Astrocyte (in vitro differentiated cells and primary cell): Measurements from ENCODE around the gene BNIPL. TPM values are rescaled to one million over a fixed set of nuclear protein-coding genes. Genes with fewer than 3 reads are reported as not detected.

Source experiments
- DNase-seq: peaks from one replicate; pipeline ENCODE4 v3.0.0-alpha.2; 2010; ENCODE audit warnings: low read depth
- FAIRE-seq: peaks from 2 replicates; lab custom pipeline; 2011; peaks lifted over from hg19 to GRCh38; lab: Jason Lieb, UNC
- H2AFZ ChIP-seq: 2 replicates; pipeline ENCODE4 v1.6.0; 2012; ENCODE audit warnings: low read depth, low read length, inconsistent platforms
- H3K27ac ChIP-seq: 2 replicates; pipeline ENCODE4 v1.5.1; 2011; ENCODE audit warnings: low read depth, low read length, inconsistent platforms
- H3K27me3 ChIP-seq: 2 replicates; pipeline ENCODE4 v1.6.0; 2011; ENCODE audit warnings: low read length, inconsistent platforms; ENCODE audit not compliant: insufficient read depth
- H3K36me3 ChIP-seq: 2 replicates; pipeline ENCODE4 v1.5.1; 2011; ENCODE audit warnings: low read length, inconsistent platforms; ENCODE audit not compliant: insufficient read depth
- H3K4me1 ChIP-seq: 2 replicates; pipeline ENCODE4 v1.5.1; 2011; ENCODE audit warnings: low read length, inconsistent platforms; ENCODE audit not compliant: insufficient read depth
- H3K4me2 ChIP-seq: 2 replicates; pipeline ENCODE4 v1.6.0; 2012; ENCODE audit warnings: low read length, inconsistent platforms
- H3K4me3 ChIP-seq: 2 replicates; pipeline ENCODE4 v1.5.1; 2011; ENCODE audit warnings: low read depth, mild to moderate bottlenecking, low read length, inconsistent platforms; ENCODE audit not compliant: insufficient read depth
- H3K79me2 ChIP-seq: 2 replicates; pipeline ENCODE4 v1.6.0; 2012; ENCODE audit warnings: mild to moderate bottlenecking, low read length, inconsistent platforms; ENCODE audit not compliant: insufficient read depth
- H3K9ac ChIP-seq: 2 replicates; pipeline ENCODE4 v1.6.0; 2012; ENCODE audit warnings: mild to moderate bottlenecking, low read length, inconsistent platforms
- H3K9me3 ChIP-seq: 2 replicates; pipeline ENCODE4 v1.5.1; 2012; ENCODE audit warnings: low read depth, mild to moderate bottlenecking, low read length, inconsistent platforms; ENCODE audit not compliant: insufficient read depth
- H4K20me1 ChIP-seq: 2 replicates; pipeline ENCODE4 v1.6.0; 2012; ENCODE audit warnings: low read length, inconsistent platforms; ENCODE audit not compliant: insufficient read depth
- H3K27ac Mint-ChIP-seq: one replicate; pipeline ENCODE4 v1.8.0; 2021; ENCODE audit warnings: mild to moderate bottlenecking, mixed read lengths; ENCODE audit not compliant: unreplicated experiment
- H3K27me3 Mint-ChIP-seq: one replicate; pipeline ENCODE4 v1.8.0; 2021; ENCODE audit warnings: low read depth, mixed read lengths; ENCODE audit not compliant: unreplicated experiment
- H3K36me3 Mint-ChIP-seq: one replicate; pipeline ENCODE4 v1.8.0; 2021; ENCODE audit warnings: low read depth, mixed read lengths; ENCODE audit not compliant: unreplicated experiment
- H3K4me1 Mint-ChIP-seq: one replicate; pipeline ENCODE4 v1.8.0; 2021; ENCODE audit warnings: low read depth, mixed read lengths; ENCODE audit not compliant: unreplicated experiment
- H3K4me3 Mint-ChIP-seq: one replicate; pipeline ENCODE4 v1.8.0; 2021; ENCODE audit warnings: mild to moderate bottlenecking, moderate library complexity, mixed read lengths; ENCODE audit not compliant: unreplicated experiment
- H3K9me3 Mint-ChIP-seq: one replicate; pipeline ENCODE4 v1.8.0; 2021; ENCODE audit warnings: mild to moderate bottlenecking, mixed read lengths; ENCODE audit not compliant: unreplicated experiment
- EZH2 ChIP-seq: IDR thresholded peaks from 2 replicates; pipeline ENCODE4 v1.6.1; 2012; ENCODE audit warnings: mild to moderate bottlenecking, low read length, inconsistent platforms; ENCODE audit not compliant: insufficient read depth
- total RNA-seq: library from RNA; stranded (reverse); gene quantifications from 2 replicates; pipeline ENCODE4 v1.2.1, GENCODE V29; 2021
- TF ChIP-seq, protein P1 (sequence below): IDR thresholded peaks from 2 replicates; pipeline ENCODE4 v1.5.1; 2011; ENCODE audit warnings: low read depth, mild to moderate bottlenecking, inconsistent platforms, low read length, moderate library complexity; ENCODE audit not compliant: insufficient read depth

The BNIPL gene
- total RNA-seq, 1 donor from 2014 or later, result 0.73 TPM

DNA sequence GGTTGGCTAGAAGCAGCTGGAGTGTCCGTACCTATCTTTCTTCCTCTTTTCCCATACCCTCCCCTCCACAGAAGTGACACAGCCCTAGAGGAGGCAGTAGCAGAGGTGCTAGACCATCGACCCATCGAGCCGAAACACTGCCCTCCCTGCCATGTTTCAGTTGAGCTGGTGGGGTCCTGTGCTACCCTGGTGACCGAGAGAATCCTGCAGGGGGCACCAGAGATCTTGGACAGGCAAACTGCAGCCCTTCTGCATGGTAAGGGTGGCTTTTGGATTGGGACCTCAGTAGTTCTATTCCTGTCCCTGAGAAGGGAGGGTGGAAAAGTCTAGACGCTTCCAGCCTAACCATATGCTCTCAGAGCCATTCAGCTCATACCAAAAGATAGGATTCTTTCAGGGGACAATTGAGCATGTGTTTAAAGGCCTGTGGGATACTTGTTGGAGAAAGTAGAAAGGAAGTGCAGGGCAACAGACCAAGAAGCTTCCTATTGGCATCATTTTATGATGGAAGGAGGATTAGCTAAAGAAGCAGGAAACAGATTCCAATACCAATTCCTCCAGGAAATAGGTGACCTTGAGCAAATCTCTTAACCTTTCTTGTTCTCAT, 11.7 kb upstream of the BNIPL start:
- Histone ChIP-seq H3K27me3 (no peaks in the 10 kb centered on the region), H3K4me2 (no peak overlapping the region), H3K36me3 (peaks cover 13% of the 10 kb centered on the region), H4K20me1 (no peaks in the 10 kb centered on the region), H3K27ac (no peak overlapping the region), H2AFZ (no peak overlapping the region), H3K79me2 (no peaks in the 10 kb centered on the region), H3K9me3 (no peaks in the 10 kb centered on the region), H3K4me1 (peaks cover 5% of the 10 kb centered on the region), H3K9ac (no peak overlapping the region), H3K4me3 (no peak overlapping the region)
- peaks cover 6% of the 10 kb centered on the region for H3K4me1 Mint-ChIP-seq
- no peaks in the 10 kb centered on the region for H3K9me3 Mint-ChIP-seq
- H3K27ac Mint-ChIP-seq, result no peak overlapping the region
- H3K4me3 Mint-ChIP-seq, result no peak overlapping the region
- peaks cover 12% of the 10 kb centered on the region for H3K36me3 Mint-ChIP-seq
- peak; percentile 39 for DNase-seq
- H3K27me3 Mint-ChIP-seq, result no peaks in the 10 kb centered on the region
- no peak for FAIRE-seq
- no peak for TF ChIP-seq EZH2
- TF ChIP-seq, protein P1, sequence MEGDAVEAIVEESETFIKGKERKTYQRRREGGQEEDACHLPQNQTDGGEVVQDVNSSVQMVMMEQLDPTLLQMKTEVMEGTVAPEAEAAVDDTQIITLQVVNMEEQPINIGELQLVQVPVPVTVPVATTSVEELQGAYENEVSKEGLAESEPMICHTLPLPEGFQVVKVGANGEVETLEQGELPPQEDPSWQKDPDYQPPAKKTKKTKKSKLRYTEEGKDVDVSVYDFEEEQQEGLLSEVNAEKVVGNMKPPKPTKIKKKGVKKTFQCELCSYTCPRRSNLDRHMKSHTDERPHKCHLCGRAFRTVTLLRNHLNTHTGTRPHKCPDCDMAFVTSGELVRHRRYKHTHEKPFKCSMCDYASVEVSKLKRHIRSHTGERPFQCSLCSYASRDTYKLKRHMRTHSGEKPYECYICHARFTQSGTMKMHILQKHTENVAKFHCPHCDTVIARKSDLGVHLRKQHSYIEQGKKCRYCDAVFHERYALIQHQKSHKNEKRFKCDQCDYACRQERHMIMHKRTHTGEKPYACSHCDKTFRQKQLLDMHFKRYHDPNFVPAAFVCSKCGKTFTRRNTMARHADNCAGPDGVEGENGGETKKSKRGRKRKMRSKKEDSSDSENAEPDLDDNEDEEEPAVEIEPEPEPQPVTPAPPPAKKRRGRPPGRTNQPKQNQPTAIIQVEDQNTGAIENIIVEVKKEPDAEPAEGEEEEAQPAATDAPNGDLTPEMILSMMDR, result peak; percentile 59

DNA sequence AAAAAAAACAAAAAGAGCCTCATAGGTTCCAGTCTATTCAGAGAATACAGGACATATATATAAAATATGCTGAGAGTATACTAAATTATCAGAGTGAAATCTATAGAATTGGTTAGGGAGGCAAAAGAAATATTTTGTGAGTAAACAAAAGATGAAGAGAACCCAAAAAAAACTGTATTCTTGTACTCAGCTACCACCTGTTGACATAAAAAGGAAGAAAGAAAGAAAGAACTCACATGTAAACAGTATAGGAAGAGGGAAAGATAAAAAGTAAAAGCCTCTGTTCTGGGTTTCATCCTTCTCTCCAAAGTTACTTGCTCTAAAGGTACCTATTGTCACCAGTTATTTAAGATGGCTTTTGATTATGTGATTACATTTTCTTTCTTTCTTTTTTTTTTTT, 9.9 kb upstream of the BNIPL start:
- Mint-ChIP-seq H3K27me3 (no peaks in the 10 kb centered on the region), H3K4me3 (no peak overlapping the region), H3K4me1 (peaks cover 6% of the 10 kb centered on the region), H3K36me3 (peaks cover 21% of the 10 kb centered on the region), H3K9me3 (no peaks in the 10 kb centered on the region), H3K27ac (no peak overlapping the region)
- no peaks in the 10 kb centered on the region for H4K20me1 ChIP-seq
- TF ChIP-seq, protein P1, result no peak
- TF ChIP-seq EZH2, result no peak
- no peak overlapping the region for H3K4me2 ChIP-seq
- H3K4me1 ChIP-seq, result peaks cover 5% of the 10 kb centered on the region
- H3K9me3 ChIP-seq, result no peaks in the 10 kb centered on the region
- FAIRE-seq (no peak), DNase-seq (no peak)
- no peak overlapping the region for H3K9ac ChIP-seq
- H3K27ac ChIP-seq, result no peak overlapping the region
- peaks cover 13% of the 10 kb centered on the region for H3K36me3 ChIP-seq
- H2AFZ ChIP-seq, result no peak overlapping the region
- no peaks in the 10 kb centered on the region for H3K27me3 ChIP-seq
- H3K4me3 ChIP-seq, result no peak overlapping the region
- no peaks in the 10 kb centered on the region for H3K79me2 ChIP-seq

DNA sequence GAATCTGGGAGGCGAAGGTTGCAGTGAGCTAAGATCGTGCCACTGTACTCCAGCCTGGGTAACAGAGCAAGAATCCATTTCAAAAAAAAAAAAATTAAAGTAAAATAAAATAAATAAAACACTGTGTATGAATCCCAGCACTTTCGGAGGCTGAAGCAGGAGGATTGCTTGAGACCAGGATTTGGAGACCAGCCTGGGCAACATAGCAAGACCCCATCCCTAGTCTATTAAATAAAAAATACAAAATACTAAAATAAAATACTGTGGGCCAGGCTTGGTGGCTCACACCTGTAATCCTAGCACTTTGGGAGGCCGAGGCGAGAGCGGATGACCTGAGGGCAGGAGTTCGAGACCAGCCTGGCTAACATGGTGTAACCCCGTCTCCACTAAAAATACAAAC, 4.2 kb upstream of the BNIPL start:
- Mint-ChIP-seq H3K4me1 (peaks cover 8% of the 10 kb centered on the region), H3K36me3 (peaks cover 29% of the 10 kb centered on the region), H3K9me3 (no peaks in the 10 kb centered on the region), H3K27me3 (no peaks in the 10 kb centered on the region), H3K27ac (no peak overlapping the region), H3K4me3 (no peak overlapping the region)
- H3K27ac ChIP-seq, result no peak overlapping the region
- H3K9me3 ChIP-seq, result no peaks in the 10 kb centered on the region
- H3K27me3 ChIP-seq, result no peaks in the 10 kb centered on the region
- peaks cover 9% of the 10 kb centered on the region for H3K36me3 ChIP-seq
- no peak overlapping the region for H3K4me2 ChIP-seq
- DNase-seq, result no peak
- H3K9ac ChIP-seq, result no peak overlapping the region
- no peak overlapping the region for H3K4me3 ChIP-seq
- H4K20me1 ChIP-seq, result no peaks in the 10 kb centered on the region
- no peaks in the 10 kb centered on the region for H3K79me2 ChIP-seq
- no peaks in the 10 kb centered on the region for H3K4me1 ChIP-seq
- FAIRE-seq, result no peak
- no peak overlapping the region for H2AFZ ChIP-seq
- TF ChIP-seq, protein P1, result no peak
- TF ChIP-seq EZH2, result no peak
